H1 (cell line): ENCODE results near the gene LDAH. TPM values are rescaled to one million over a fixed set of nuclear protein-coding genes. Genes with fewer than 3 reads are reported as not detected.

Experiments
- CTCF ChIA-PET: fragments of 300-600 bp; sonication (Branson Sonifier 250); formaldehyde crosslinking; loops from one replicate; lab custom pipeline; 2021; ENCODE audit not compliant: partially characterized antibody; lab: Charles Lee
- POLR2A ChIA-PET: fragments of 300-600 bp; sonication (Branson Sonifier 250); formaldehyde crosslinking; loops from one replicate; lab custom pipeline; 2021; ENCODE audit warnings: inconsistent platforms; ENCODE audit not compliant: partially characterized antibody; lab: Charles Lee
- DNase-seq, 2 experiments: peaks; one replicate each; pipeline versions ENCODE4 v3.0.0 to v3.0.0-alpha.2; 2010 to 2022; ENCODE audit warnings: low spot score in 2 of 2, low read depth in 1 of 2, mixed read lengths in 1 of 2
- FAIRE-seq: peaks from 2 replicates; lab custom pipeline; 2011; peaks lifted over from hg19 to GRCh38; lab: Jason Lieb, UNC
- H2AFZ ChIP-seq: 2 replicates; pipeline ENCODE4 v1.8.1; 2012; ENCODE audit warnings: low read length, inconsistent platforms
- H2AK5ac ChIP-seq: 2 replicates; pipeline ENCODE4 v1.6.1; 2013; ENCODE audit warnings: low read depth, low read length
- H2BK120ac ChIP-seq: replicated peaks from 2 replicates; pipeline ENCODE3; 2013; ENCODE audit warnings: low read depth, low read length, inconsistent platforms
- H2BK12ac ChIP-seq: 2 replicates; pipeline ENCODE4 v1.6.1; 2013; ENCODE audit warnings: low read depth, low read length
- H2BK15ac ChIP-seq: 2 replicates; pipeline ENCODE4 v1.6.1; 2013; ENCODE audit warnings: low read length
- H2BK20ac ChIP-seq: 2 replicates; pipeline ENCODE4 v1.6.1; 2013; ENCODE audit warnings: low read length
- H2BK5ac ChIP-seq: 2 replicates; pipeline ENCODE4 v1.6.1; 2013; ENCODE audit warnings: low read depth, low read length
- H3K14ac ChIP-seq: 2 replicates; pipeline ENCODE4 v1.6.1; 2013; ENCODE audit warnings: inconsistent platforms; ENCODE audit not compliant: insufficient read length
- H3K18ac ChIP-seq: 2 replicates; pipeline ENCODE4 v1.6.1; 2013; ENCODE audit warnings: low read length; ENCODE audit errors: extremely low read depth
- H3K23ac ChIP-seq: 2 replicates; pipeline ENCODE4 v1.6.1; 2013; ENCODE audit warnings: inconsistent platforms; ENCODE audit not compliant: insufficient read length
- H3K23me2 ChIP-seq: 2 replicates; pipeline ENCODE4 v1.6.1; 2013; ENCODE audit warnings: low read depth, low read length
- H3K27ac ChIP-seq: 2 replicates; pipeline ENCODE4 v1.6.1; 2011; ENCODE audit warnings: low read depth, low read length, inconsistent platforms
- H3K27me3 ChIP-seq, 4 experiments: replicated peaks in 1 of 4; 1 replicate in 1 of 4; 2 replicates in 3 of 4; pipeline versions ENCODE4 v1.6.1 to v1.8.1; 2011 to 2013; ENCODE audit warnings: low read length in 3 of 4, mild to moderate bottlenecking in 3 of 4, inconsistent platforms in 2 of 4, mixed read lengths in 2 of 4, moderate library complexity in 1 of 4; ENCODE audit not compliant: control insufficient read depth in 3 of 4, insufficient read depth in 3 of 4; ENCODE audit errors: extremely low read depth in 1 of 4
- H3K36me3 ChIP-seq, 4 experiments: 2 replicates each; pipeline versions ENCODE4 v1.6.1 to v1.8.1; 2011 to 2013; ENCODE audit warnings: mild to moderate bottlenecking in 4 of 4, low read length in 3 of 4, moderate library complexity in 2 of 4, control low read depth in 1 of 4, inconsistent platforms in 1 of 4; ENCODE audit not compliant: insufficient read depth in 4 of 4, control insufficient read depth in 2 of 4
- H3K4ac ChIP-seq: replicated peaks from 2 replicates; pipeline ENCODE3; 2013; ENCODE audit warnings: low read length, low read depth, mixed read lengths, inconsistent platforms; ENCODE audit not compliant: insufficient read length
- H3K4me1 ChIP-seq, 4 experiments: replicated peaks in 1 of 4; 1 replicate in 1 of 4; 2 replicates in 3 of 4; pipeline versions ENCODE4 v1.6.1 to v1.8.1; 2011 to 2013; ENCODE audit warnings: low read length in 3 of 4, inconsistent platforms in 2 of 4, mixed read lengths in 1 of 4; ENCODE audit not compliant: insufficient read depth in 4 of 4, control insufficient read depth in 3 of 4
- H3K4me2 ChIP-seq, 2 experiments: 2 replicates each; pipeline versions ENCODE4 v1.6.1 to v1.8.1; 2011 to 2013; ENCODE audit warnings: low read depth in 2 of 2, low read length in 2 of 2, control low read depth in 1 of 2, inconsistent platforms in 1 of 2, mild to moderate bottlenecking in 1 of 2; ENCODE audit not compliant: insufficient read depth in 1 of 2
- H3K4me3 ChIP-seq, 4 experiments: fragments of 200-600, 300-600 bp in 1 of 4; sonication (generic), shearing (Covaris generic), sonication (Bioruptor Twin) in 1 of 4; 2 replicates each; pipeline versions ENCODE4 v1.5.1 to v1.8.1; 2011 to 2016; ENCODE audit warnings: low read length in 4 of 4, low read depth in 3 of 4, control low read depth in 2 of 4, inconsistent platforms in 2 of 4, mild to moderate bottlenecking in 2 of 4, mixed read lengths in 1 of 4, moderate library complexity in 1 of 4; ENCODE audit not compliant: insufficient read depth in 2 of 4; ENCODE audit errors: extremely low read depth in 1 of 4
- H3K56ac ChIP-seq: replicated peaks from 2 replicates; pipeline ENCODE3; 2013; ENCODE audit warnings: low read depth, mild to moderate bottlenecking, mixed read lengths, low read length, inconsistent platforms; ENCODE audit not compliant: insufficient read length
- H3K79me1 ChIP-seq: 2 replicates; pipeline ENCODE4 v1.6.1; 2013; ENCODE audit warnings: low read depth, low read length, control low read depth
- H3K79me2 ChIP-seq, 2 experiments: 2 replicates each; pipeline versions ENCODE4 v1.6.1 to v1.8.1; 2012 to 2013; ENCODE audit warnings: low read length in 2 of 2, mild to moderate bottlenecking in 2 of 2, inconsistent platforms in 1 of 2; ENCODE audit not compliant: insufficient read depth in 2 of 2, control insufficient read depth in 1 of 2
- H3K9ac ChIP-seq, 4 experiments: replicated peaks in 1 of 4; 1 replicate in 1 of 4; 2 replicates in 3 of 4; pipeline versions ENCODE4 v1.6.1 to v1.8.1; 2011 to 2013; ENCODE audit warnings: low read depth in 3 of 4, low read length in 3 of 4, control low read depth in 2 of 4, mild to moderate bottlenecking in 2 of 4, moderate library complexity in 2 of 4, inconsistent platforms in 1 of 4; ENCODE audit errors: extremely low read depth in 1 of 4
- H3K9me3 ChIP-seq, 2 experiments: 2 replicates each; pipeline versions ENCODE4 v1.6.1 to v1.8.1; 2012 to 2013; ENCODE audit warnings: mild to moderate bottlenecking in 2 of 2, moderate library complexity in 2 of 2, control low read depth in 1 of 2, inconsistent platforms in 1 of 2, low read depth in 1 of 2, low read length in 1 of 2, mixed read lengths in 1 of 2; ENCODE audit not compliant: insufficient read depth in 2 of 2
- H4K20me1 ChIP-seq, 2 experiments: replicated peaks in 1 of 2; 2 replicates each; pipeline versions ENCODE3 to v1.8.1; 2011 to 2013; ENCODE audit warnings: inconsistent platforms in 2 of 2, low read length in 2 of 2, mild to moderate bottlenecking in 1 of 2; ENCODE audit not compliant: insufficient read depth in 2 of 2, control insufficient read depth in 1 of 2
- H4K5ac ChIP-seq: 2 replicates; pipeline ENCODE4 v1.6.1; 2013; ENCODE audit warnings: low read length, low read depth, mixed read lengths, inconsistent platforms; ENCODE audit not compliant: insufficient read length
- H4K8ac ChIP-seq: 2 replicates; pipeline ENCODE4 v1.8.0; 2013; ENCODE audit warnings: mild to moderate bottlenecking, moderate library complexity, low read length, inconsistent platforms; ENCODE audit not compliant: insufficient read depth; ENCODE audit errors: extremely low read depth
- H4K91ac ChIP-seq: replicated peaks from 2 replicates; pipeline ENCODE3; 2013; ENCODE audit warnings: low read length, mixed read lengths, inconsistent platforms; ENCODE audit not compliant: insufficient read length
- ATF2 ChIP-seq: IDR thresholded peaks from 2 replicates; pipeline ENCODE4 v1.6.1; 2012; ENCODE audit warnings: low read length, inconsistent platforms
- ATF3 ChIP-seq: IDR thresholded peaks from 2 replicates; pipeline ENCODE4 v1.6.1; 2011; ENCODE audit warnings: low read depth, mild to moderate bottlenecking, low read length; ENCODE audit not compliant: insufficient read depth
- NRF1 ChIP-seq: IDR thresholded peaks from 2 replicates; pipeline ENCODE4 v1.6.1; 2011; ENCODE audit warnings: mild to moderate bottlenecking, low read depth, low read length, improper control_type of control experiment
- PHF8 ChIP-seq: fragments of 200-600 bp; sonication (generic); conservative IDR thresholded peaks from 2 replicates; pipeline ENCODE4 v1.7.1; 2012; ENCODE audit warnings: low read depth, mild to moderate bottlenecking, inconsistent platforms, low read length, moderate library complexity
- RAD21 ChIP-seq, 2 experiments: IDR thresholded peaks in 1 of 2; conservative IDR thresholded peaks in 1 of 2; 2 replicates each; pipeline ENCODE4 v1.6.1; 2011; ENCODE audit warnings: low read depth in 2 of 2, low read length in 2 of 2, improper control_type of control experiment in 1 of 2, inconsistent platforms in 1 of 2, mild to moderate bottlenecking in 1 of 2, moderate library complexity in 1 of 2
- RXRA ChIP-seq: IDR thresholded peaks from 2 replicates; pipeline ENCODE4 v1.6.1; 2011; ENCODE audit warnings: low read depth, mild to moderate bottlenecking, low read length, moderate library complexity; ENCODE audit not compliant: insufficient read depth
- WGBS, 2 experiments: shearing (Covaris generic) in 1 of 2; methylation state at CpG; one replicate each; pipeline versions ENCODE4 v1.1.6 to v1.1.7; 2013 to 2015; ENCODE audit warnings: low lambda C conversion rate in 2 of 2, mixed read lengths in 2 of 2, inconsistent platforms in 1 of 2, low coverage in 1 of 2, missing lambda C conversion rate in 1 of 2; ENCODE audit not compliant: insufficient replicate concordance in 2 of 2, insufficient coverage in 1 of 2, insufficient read length in 1 of 2; ENCODE audit errors: extremely low coverage in 1 of 2, missing lambda C conversion rate in 1 of 2; 5-methylcytosine and 5-hydroxymethylcytosine counted together
- polyA plus RNA-seq, 7 experiments: library from polyadenylated mRNA; depleted of rRNA in 3 of 7; stranded (reverse) in 5 of 7; unstranded in 2 of 7; fragments of >200 nt in 5 of 7; fragments of 200-250 nt in 2 of 7; gene quantifications; 1 replicate in 5 of 7; 2 replicates in 1 of 7; 4 replicates in 1 of 7; pipeline versions ENCODE4 v1.2.1 to v1.2.3, GENCODE V29; 2011 to 2013; ENCODE audit warnings: missing spikeins in 2 of 7, mixed read lengths in 2 of 7
- total RNA-seq: library from RNA; stranded (reverse); fragmentation: NEBNext Ultra II Directional; extraction: Animal tissue kit (Norgen Biotek cat#: 25700); gene quantifications from 2 replicates; pipeline ENCODE4 v1.2.1, GENCODE V29; 2021

Gene LDAH
- total and polyA plus RNA-seq, 2 of the 8 experiments (the other 6 are each of a cell fraction or from before 2014, with no cell fraction given) = 10.9 to 26.3 TPM

DNA sequence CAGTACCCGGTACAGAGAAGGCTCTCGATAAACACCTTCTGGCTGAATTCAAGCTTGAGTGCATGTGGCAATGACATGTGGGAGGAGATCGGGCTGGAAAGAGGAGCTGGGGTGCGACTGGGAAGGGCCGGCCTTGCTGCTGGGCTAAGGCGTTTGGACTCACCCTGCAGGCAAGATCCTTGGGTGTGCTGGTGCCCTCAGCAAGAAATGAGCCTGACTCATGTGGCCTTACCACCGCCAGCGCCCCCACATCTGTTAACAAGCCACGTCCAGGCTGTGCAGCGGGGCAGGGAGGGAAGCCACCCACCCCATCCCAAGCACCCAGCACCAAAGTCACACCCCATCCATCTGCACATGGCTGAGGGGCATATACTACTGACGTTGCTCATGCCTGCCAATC, 173.3 kb downstream of the LDAH start:
- Histone ChIP-seq H2BK20ac (no peak overlapping the region), H3K79me1 (no peaks in the 10 kb centered on the region), H3K9ac (no peak overlapping the region), H3K36me3 (no peaks in the 10 kb centered on the region), H3K27me3 (peaks cover 0 to 4% (median under 1%) of the 10 kb centered on the region in 4 experiments; a peak in 4 of 7 replicates), H4K8ac (no peak overlapping the region), H4K5ac (no peak overlapping the region), H3K23me2 (peaks cover 7% of the 10 kb centered on the region; the same call in 1 of the 2 replicates), H3K18ac (no peak overlapping the region), H2BK15ac (no peak overlapping the region), H3K4me3 (peak overlapping the region in 1 of 4 experiments; percentile 44; a peak in 1 of 8 replicates), H3K14ac (no peak overlapping the region), H3K4me1 (peaks cover 0 to 11% (median 7%) of the 10 kb centered on the region in 4 experiments; a peak in 5 of 7 replicates), H2AK5ac (no peak overlapping the region), H3K56ac (no peak overlapping the region), H2AFZ (no peak overlapping the region), H2BK12ac (0 out of 2 replicates have a peak overlapping the region, but pooled peaks have one; percentile 13), H4K91ac (no peak overlapping the region), H3K4ac (no peak overlapping the region), H2BK120ac (no peak overlapping the region), H4K20me1 (no peaks in the 10 kb centered on the region), H3K4me2 (peak overlapping the region in 1 of 2 experiments; percentile 70; a peak in 1 of 4 replicates), H3K23ac (no peak overlapping the region), H3K9me3 (no peaks in the 10 kb centered on the region), H3K79me2 (no peaks in the 10 kb centered on the region), H3K27ac (no peak overlapping the region), H2BK5ac (no peak overlapping the region)
- CTCF ChIA-PET = interaction anchor here (0.6 to 13.1 kb wide), 15 partner anchors 10 to 271 kb away, joined by 3 to 261 read pairs (median 7); partner anchors contain the start of gene RHOB
- POLR2A ChIA-PET = interaction anchor here (2.0 kb wide), 1 partner anchor 17 kb away, joined by 8 read pairs; the partner anchor contains the start of gene GDF7
- WGBS, 2 experiments = 89% methylated on average over 11 of the region's 11 CpGs; no CpG with 5 or more reads in 1 of the 2 experiments
- no peak for FAIRE-seq
- TF ChIP-seq PHF8 (no peak), ATF2 (no peak), RXRA (no peak), NRF1 (no peak), RAD21 (IDR thresholded peaks at IDR 0.05 in 1 of 2, conservative IDR thresholded peaks at IDR 0.05 in 1 of 2; ENCODE audit: low read depth in 2 of 2, low read length in 2 of 2) (no peak), ATF3 (no peak)
- no peak for DNase-seq
